GM21825 (cell line): ENCODE data around the gene ANGPT4.
"Not testable (repeated sequence)": the region's sequence is repeated elsewhere in the genome, so short reads cannot be mapped to it uniquely, and the experiment has no call there.

ENCODE experiments used
- ATAC-seq: cut with Tn5 transposase; IDR thresholded peaks from one replicate; pipeline ENCODE4 v1.9.1; 2021; ENCODE audit warnings: mild to moderate bottlenecking, moderate library complexity; ENCODE audit not compliant: unreplicated experiment

The ANGPT4 gene

DNA sequence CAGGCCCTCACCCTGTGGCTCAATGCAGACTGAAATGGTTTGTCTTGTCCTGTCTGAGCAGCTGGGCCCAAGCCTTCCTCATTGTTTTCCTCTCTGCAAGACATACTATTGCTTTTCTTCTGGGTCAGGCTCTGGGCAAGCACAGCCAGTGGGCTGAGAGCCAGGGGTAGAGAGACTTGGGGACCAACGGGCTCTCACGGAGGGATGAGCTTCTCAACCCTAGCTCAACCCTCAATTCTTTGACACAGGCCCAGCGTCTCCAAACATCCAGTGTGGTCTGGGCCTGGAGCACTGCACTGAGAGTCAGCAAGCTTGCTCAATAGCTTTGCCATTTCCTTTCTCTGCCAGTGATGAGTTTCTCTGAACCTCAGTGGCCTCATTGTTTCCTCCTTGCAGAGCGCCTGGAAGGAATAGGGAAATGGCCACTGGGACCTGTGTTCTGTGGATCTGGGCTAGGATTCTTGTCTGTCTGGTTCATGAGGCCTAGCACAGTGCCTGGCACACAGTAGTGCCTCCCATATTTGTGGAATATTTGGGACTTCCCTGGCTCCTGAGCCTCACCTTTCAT is 9.3 kb downstream of the ANGPT4 start:
- ATAC-seq: no peak

DNA sequence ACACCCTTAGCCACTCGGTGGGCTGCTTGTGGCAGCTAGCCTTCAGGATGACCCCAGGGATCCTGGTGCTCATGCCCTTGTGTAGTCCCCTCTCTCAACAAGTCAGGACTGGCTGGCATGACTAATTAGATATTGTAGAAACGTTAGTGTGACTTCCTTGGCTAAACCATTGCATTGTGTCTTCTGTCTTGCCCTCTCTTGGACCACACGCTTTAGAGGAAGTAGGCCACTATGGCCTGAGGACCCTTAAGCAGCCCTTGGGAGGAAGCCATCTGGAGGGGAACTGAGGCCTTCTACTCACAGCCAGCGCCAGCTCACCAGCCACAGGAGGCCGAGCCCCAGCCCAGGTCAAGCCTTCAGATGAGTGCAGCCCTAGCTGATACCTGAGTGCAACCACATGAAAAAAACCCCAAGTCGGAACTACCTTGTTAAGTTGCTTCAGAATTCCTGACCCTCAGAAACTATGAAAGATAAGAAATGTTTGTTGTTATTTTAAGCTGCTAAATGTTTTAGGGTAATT is 10.1 kb downstream of the ANGPT4 start:
- no peak for ATAC-seq

GRCh38 chr20:905396-905961 is 10.7 kb downstream of the ANGPT4 start:
- no peak for ATAC-seq

GRCh38 chr20:904039-904545 is 12.0 kb downstream of the ANGPT4 start:
- ATAC-seq: no peak

- ATAC-seq: not testable (repeated sequence)
These were observed 18.7 kb downstream of the ANGPT4 start for GRCh38 chr20:897436-897835.

DNA sequence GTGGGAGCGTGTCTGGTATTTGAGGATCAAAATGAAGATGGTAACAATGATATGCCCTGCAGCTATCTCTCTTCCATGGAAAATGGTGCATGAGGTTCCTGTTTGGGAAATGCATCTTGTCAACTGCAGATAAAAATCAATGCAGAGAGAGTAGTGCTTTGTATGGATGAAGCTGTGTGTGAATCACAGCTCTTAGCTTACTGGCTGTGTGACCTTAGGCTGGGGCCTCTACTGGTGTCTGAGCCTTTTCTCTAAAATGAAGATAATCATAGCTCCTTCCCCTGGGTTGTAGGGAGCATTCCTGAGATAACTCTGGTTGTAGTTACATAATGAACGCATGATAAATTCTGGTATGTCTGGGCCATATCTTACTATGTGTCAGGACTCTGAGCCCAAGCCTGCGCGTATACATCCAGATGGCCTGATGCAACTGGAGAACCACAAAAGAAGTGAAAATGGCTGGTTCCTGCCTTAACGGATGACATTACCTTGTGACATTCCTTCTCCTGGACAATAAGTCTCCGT is 19.6 kb downstream of the ANGPT4 start:
- ATAC-seq: no peak

- not testable (repeated sequence) for ATAC-seq
These were observed 23.8 kb downstream of the ANGPT4 start for GRCh38 chr20:892371-892770.

DNA sequence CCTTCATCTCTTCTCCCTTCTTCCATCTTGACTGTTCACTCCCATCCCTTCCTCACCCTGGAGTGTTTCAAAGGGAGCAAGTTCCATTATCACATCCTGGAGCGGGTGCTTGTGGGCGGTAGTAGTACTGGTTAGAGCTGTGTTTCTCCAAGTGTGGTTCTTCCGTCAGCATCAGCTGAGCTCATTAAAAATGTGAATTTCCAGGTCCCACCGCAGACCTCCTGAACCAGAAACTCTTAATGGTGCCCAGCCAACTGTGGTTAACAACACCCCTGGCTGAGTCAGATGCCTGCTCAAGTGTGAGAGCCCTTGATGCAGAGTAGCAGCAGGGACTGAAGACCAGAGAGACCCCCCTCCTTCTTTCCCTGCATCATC is 24.4 kb downstream of the ANGPT4 start:
- ATAC-seq: no peak

DNA sequence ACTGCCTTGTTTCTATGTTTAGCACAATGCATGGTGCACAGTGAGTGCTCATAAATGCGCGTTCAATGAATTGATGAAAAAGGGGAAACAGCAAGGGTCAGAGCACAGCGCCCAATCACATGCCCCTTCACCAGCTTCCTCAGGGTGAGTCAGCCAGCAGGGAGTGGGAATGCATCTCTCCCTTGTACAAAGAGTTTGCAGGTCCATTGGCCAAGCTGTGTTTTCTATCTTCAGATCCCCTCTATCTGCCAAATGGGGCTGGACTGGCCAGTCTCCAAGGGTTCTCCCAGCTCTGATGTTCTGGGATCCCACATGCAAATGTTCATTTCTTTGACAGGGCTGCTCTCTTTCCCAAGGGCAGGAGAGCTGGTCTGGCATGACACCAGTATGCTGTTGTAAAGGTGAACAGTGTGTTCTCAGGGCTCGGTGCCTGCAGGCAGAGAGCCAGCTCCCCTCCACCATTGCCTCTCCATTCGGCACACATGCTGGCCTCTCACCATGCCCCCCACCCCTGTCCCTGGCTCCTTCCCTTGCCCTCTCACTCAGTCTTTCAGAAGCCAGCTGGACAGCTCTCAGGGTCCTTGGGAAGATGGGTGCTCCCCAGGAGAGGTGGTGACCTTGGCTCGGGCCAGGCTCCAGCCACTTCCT is 25.0 kb downstream of the ANGPT4 start:
- ATAC-seq: no peak

DNA sequence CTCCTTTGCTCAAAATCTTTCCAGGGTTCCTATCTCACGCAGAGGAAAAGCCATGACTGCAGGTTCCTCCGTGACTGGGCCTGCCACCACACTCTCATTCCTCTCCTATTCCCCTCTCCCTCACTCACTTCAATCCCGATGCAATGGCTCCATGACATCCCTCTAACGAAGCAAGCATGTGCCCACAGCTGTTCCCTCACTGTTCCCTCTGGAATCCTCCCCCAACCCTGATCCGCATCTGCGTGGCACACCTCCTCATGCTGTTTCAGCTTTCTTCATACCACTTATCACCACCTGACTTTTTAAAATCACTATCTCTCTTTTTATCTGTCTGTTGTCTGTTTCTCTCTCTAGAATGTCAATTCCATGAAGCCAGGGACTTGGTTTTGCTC is 25.5 kb downstream of the ANGPT4 start:
- ATAC-seq: no peak

- ATAC-seq: no peak
These were observed 26.1 kb downstream of the ANGPT4 start for GRCh38 chr20:889932-890463.

DNA sequence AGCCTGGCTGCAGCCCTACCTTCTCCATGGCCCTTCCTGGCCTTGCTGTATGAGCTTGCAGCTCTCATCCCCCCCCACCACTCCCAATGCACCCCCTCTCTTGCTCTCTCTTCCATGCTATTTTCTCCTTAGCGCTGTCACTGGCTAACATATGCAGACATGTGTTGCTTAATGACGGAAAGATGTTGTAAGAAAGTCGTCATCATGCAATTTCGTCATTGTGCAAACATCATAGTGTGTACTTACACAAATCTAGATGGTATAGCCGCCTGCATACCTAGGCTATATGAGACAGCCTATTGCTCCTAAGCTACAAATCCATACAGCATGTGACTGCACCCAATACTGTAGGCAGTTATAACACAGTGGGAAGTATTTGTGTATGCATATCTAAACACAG is 27.0 kb downstream of the ANGPT4 start:
- ATAC-seq: no peak

DNA sequence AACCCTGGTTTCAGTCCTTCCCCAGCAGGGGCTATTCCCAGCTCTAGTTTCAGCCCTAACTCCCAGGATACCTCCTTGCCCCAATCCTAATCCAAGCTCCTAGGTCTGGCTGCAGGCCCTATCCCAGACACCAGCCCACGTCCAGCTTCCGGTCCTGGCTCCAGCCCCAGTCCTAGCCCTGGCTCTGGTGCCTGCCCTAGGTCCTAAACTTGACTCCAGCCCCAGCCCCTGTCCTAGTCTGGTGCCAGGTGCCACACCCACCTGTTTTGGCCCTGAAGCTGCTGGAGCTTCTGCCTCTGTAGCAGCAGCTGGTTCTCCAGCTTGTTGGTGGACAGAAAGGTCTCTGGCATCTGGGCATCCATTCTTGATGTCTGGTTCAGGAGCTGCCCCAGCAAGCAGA is 28.1 kb downstream of the ANGPT4 start:
- ATAC-seq: no peak

GRCh38 chr20:887137-887536 is 29.0 kb downstream of the ANGPT4 start:
- no peak for ATAC-seq

- ATAC-seq: no peak
These were observed 30.9 kb downstream of the ANGPT4 start for GRCh38 chr20:884983-885952.

DNA sequence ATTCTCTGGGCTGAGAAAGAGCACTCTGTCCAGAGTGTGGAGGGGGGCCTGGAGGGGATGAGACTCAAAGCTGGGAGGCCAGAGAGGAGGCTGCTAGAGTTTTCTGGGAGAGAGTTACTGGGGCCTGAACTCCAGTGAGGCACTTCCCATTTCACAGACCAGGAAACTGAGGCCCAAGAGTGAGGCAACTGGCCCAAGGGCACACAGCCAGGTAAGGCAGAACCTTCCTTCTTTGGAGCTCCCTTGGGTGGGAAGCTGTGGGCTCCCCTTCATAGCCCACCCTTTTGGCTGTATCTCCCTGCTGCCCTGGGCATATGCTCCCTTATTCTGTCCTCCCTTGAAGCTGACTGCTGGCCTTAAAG is 34.4 kb downstream of the ANGPT4 start:
- ATAC-seq: no peak

GRCh38 chr20:881051-881782 is 34.9 kb downstream of the ANGPT4 start:
- ATAC-seq: no peak

DNA sequence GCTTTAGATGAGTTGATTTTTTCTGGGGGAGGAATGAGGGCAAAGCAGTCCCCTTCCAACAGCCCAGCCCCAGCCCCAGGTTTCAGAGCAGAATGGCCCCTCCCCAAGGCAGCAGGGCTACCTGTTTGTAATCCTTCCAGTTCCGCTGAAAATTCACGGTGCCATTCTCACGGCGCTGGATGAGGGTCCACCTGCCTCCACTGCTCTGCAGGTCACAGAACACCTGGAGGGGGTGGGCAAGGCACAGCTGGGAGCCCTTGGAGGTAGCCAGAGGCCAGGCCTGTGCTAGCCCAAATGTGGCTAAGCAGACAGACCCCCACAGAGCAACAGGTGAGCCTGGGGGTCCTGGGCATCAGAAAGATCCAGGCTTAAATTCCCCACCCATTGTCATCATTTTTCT is 36.5 kb downstream of the ANGPT4 start:
- ATAC-seq: no peak

DNA sequence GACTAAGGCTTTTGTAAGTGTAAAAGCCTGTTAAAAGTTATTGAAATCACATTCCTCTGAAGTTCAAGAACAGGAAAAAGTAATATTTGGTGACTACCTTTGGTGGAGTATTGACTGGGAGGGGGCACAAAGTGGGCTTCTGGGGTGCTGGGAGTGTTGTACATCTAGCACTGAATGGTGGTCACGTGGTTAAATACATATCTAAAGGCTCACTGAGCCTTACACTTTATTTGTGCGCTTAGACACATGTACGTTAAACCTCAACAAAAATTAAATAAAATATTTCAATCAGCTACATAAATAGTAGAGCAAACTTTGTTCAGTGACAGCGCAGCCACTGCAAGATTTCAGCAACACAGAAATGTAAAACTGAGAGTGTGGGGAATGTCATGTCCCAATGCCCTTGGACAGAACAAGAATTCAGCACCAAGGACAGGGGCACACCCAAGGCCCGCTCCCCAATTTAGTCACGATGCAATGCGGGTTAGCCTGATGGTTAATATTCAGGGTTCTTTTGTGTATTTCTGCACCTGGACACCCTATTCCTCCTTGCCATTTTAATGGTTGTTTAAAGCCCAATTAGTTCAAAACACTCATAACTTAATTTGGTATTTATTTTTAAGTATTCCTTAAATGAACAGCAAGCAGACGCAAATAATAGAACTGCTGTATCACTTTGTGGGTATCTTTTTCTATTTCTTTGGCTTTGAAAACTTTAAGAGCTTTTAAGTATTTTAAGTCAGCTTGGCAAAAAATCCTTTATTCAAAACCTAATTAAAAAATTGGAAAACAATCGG is 37.4 kb downstream of the ANGPT4 start:
- no peak for ATAC-seq
